HEK293 (cell line): ENCODE measurements around the gene ELAVL1.
A peak's percentile ranks its signal among the peaks of the same experiment; 100 is the strongest.

Source experiments
- EGR2 ChIP-seq: fragments of 450-650 bp; formaldehyde crosslinking; IDR thresholded peaks from 2 replicates; pipeline ENCODE4 v1.5.1; 2016; ENCODE audit warnings: low read depth, missing biosample characterization, missing genetic modification characterization
- GFI1B ChIP-seq: fragments of 450-650 bp; formaldehyde crosslinking; IDR thresholded peaks from 2 replicates; pipeline ENCODE4 v1.5.1; 2016; ENCODE audit warnings: missing biosample characterization, missing genetic modification characterization
- KLF1 ChIP-seq: fragments of 450-650 bp; formaldehyde crosslinking; IDR thresholded peaks from 2 replicates; pipeline ENCODE4 v1.5.1; 2016; ENCODE audit warnings: missing biosample characterization, missing genetic modification characterization
- KLF9 ChIP-seq: fragments of 450-650 bp; formaldehyde crosslinking; IDR thresholded peaks from 2 replicates; pipeline ENCODE4 v1.5.1; 2016; ENCODE audit warnings: missing biosample characterization, missing genetic modification characterization, low read depth
- YY1 ChIP-seq: fragments of 450-650 bp; formaldehyde crosslinking; IDR thresholded peaks from 2 replicates; pipeline ENCODE4 v1.5.1; 2018; ENCODE audit warnings: missing biosample characterization, missing genetic modification characterization
- ZBTB20 ChIP-seq: fragments of 450-650 bp; formaldehyde crosslinking; IDR thresholded peaks from 2 replicates; pipeline ENCODE4 v1.5.1; 2016; ENCODE audit warnings: missing biosample characterization, missing genetic modification characterization
- ZNF121 ChIP-seq: fragments of 450-650 bp; formaldehyde crosslinking; IDR thresholded peaks from 2 replicates; pipeline ENCODE4 v1.5.1; 2016; ENCODE audit warnings: missing biosample characterization, missing genetic modification characterization
- ZNF302 ChIP-seq: fragments of 450-650 bp; formaldehyde crosslinking; IDR thresholded peaks from 2 replicates; pipeline ENCODE4 v1.5.1; 2016; ENCODE audit warnings: missing biosample characterization, missing genetic modification characterization, low read depth
- ZNF335 ChIP-seq: fragments of 450-650 bp; formaldehyde crosslinking; conservative IDR thresholded peaks from 2 replicates; pipeline ENCODE4 v1.5.1; 2016; ENCODE audit warnings: missing biosample characterization, missing genetic modification characterization
- ZNF366 ChIP-seq: fragments of 450-650 bp; formaldehyde crosslinking; conservative IDR thresholded peaks from 2 replicates; pipeline ENCODE4 v1.5.1; 2016; ENCODE audit warnings: missing biosample characterization, missing genetic modification characterization
- ZNF37A ChIP-seq: fragments of 450-650 bp; IDR thresholded peaks from 2 replicates; pipeline ENCODE4 v1.5.1; 2018; ENCODE audit warnings: missing biosample characterization, missing genetic modification characterization
- ZNF514 ChIP-seq: fragments of 450-650 bp; formaldehyde crosslinking; IDR thresholded peaks from 2 replicates; pipeline ENCODE4 v1.5.1; 2016; ENCODE audit warnings: missing biosample characterization, missing genetic modification characterization
- ZNF548 ChIP-seq: fragments of 450-650 bp; formaldehyde crosslinking; IDR thresholded peaks from 2 replicates; pipeline ENCODE4 v1.5.1; 2016; ENCODE audit warnings: missing biosample characterization, missing genetic modification characterization
- ZNF76 ChIP-seq: fragments of 450-650 bp; formaldehyde crosslinking; IDR thresholded peaks from 2 replicates; pipeline ENCODE4; 2016; ENCODE audit warnings: low read depth, missing biosample characterization, missing genetic modification characterization, borderline replicate concordance
- ZNF777 ChIP-seq: fragments of 450-650 bp; formaldehyde crosslinking; IDR thresholded peaks from 2 replicates; pipeline ENCODE4 v1.5.1; 2017; ENCODE audit warnings: missing biosample characterization, missing genetic modification characterization, borderline replicate concordance
- TF ChIP-seq, protein P1 (sequence below): fragments of 450-650 bp; formaldehyde crosslinking; IDR thresholded peaks from 2 replicates; pipeline ENCODE4 v1.5.1; 2016; ENCODE audit warnings: missing biosample characterization, missing genetic modification characterization
- TF ChIP-seq, protein P2 (sequence below): fragments of 450-650 bp; formaldehyde crosslinking; IDR thresholded peaks from 2 replicates; pipeline ENCODE4 v1.5.1; 2016; ENCODE audit warnings: missing biosample characterization, missing genetic modification characterization
- TF ChIP-seq, protein P3 (sequence below): fragments of 450-650 bp; formaldehyde crosslinking; IDR thresholded peaks from 2 replicates; pipeline ENCODE4 v1.5.1; 2017; ENCODE audit warnings: missing biosample characterization, missing genetic modification characterization
- TF ChIP-seq, protein P4 (sequence below): fragments of 450-650 bp; formaldehyde crosslinking; IDR thresholded peaks from 2 replicates; pipeline ENCODE4 v1.5.1; 2016; ENCODE audit warnings: missing biosample characterization, missing genetic modification characterization
- TF ChIP-seq, protein P5 (sequence below): fragments of 450-650 bp; formaldehyde crosslinking; IDR thresholded peaks from 2 replicates; pipeline ENCODE4 v1.5.1; 2016; ENCODE audit warnings: missing biosample characterization, missing genetic modification characterization
- TF ChIP-seq, protein P6 (sequence below): fragments of 450-650 bp; formaldehyde crosslinking; conservative IDR thresholded peaks from 2 replicates; pipeline ENCODE4 v1.5.1; 2016; ENCODE audit warnings: low read depth, missing biosample characterization, missing genetic modification characterization
- TF ChIP-seq, protein P7 (sequence below): fragments of 450-650 bp; IDR thresholded peaks from 2 replicates; pipeline ENCODE4 v1.5.1; 2018; ENCODE audit warnings: missing biosample characterization, missing genetic modification characterization

ELAVL1 gene

DNA sequence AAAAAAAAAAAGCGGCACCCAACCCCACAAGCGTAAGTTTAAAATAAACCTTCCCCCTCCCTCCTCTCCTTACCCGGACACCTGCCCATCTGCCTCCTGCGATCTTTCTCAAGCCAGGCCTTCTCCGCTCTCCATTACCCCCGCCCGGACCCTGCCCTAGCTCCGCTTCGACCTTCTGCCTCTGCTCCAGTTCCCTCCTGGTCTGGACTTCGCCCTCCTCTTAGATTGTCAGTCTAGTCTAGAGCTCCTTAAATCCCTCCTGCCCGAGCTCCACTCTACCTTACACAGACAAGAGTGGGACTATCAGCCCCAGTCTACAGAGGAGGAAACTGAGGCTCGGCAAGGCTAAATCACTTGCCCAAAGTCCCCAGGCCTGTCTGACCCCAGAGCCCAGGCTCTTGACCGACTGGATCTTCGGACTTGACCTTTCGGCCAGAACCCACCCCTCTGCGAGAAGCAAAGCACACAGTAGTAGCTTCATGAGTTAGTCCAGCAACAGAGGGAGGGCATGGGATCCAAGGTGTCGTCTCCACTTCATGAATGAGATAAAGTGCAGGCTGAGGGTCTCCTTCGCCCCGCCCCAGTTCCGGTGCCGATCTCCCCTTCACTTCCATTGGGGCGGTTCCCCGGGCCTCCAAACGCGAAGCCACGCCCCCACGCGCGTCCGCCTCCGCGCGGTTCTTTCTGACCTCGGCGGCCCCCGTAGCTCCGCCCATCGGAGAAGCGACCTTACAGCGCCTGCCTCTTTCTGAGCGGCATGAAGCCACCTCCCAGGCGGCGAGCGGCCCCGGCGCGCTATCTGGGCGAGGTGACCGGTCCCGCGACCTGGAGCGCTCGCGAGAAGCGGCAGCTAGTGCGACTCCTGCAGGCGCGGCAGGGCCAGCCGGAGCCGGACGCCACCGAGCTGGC is 85.6 kb downstream of the ELAVL1 start, which contains the start of gene SNAPC2 (continued):
- TF ChIP-seq YY1 (tag by site-specific recombination) (no peak), GFI1B (tag by site-specific recombination) (no peak), ZNF777 (tag by site-specific recombination) (no peak), ZNF76 (tag by site-specific recombination) (no peak; the same call in 1 of the 2 replicates), KLF1 (tag by site-specific recombination) (peak; percentile 56; the same call in 1 of the 2 replicates), KLF9 (tag by site-specific recombination) (peak; percentile 88), ZNF514 (tag by site-specific recombination) (no peak), ZNF335 (tag by site-specific recombination) (peak; percentile 98), ZBTB20 (peak; percentile 80), ZNF37A (tag by site-specific recombination) (no peak), ZNF548 (tag by site-specific recombination) (no peak), ZNF121 (tag by site-specific recombination) (no peak), EGR2 (tag by site-specific recombination) (no peak; the same call in 1 of the 2 replicates), ZNF366 (no peak), ZNF302 (tag by site-specific recombination) (no peak)
- TF ChIP-seq, protein P1, sequence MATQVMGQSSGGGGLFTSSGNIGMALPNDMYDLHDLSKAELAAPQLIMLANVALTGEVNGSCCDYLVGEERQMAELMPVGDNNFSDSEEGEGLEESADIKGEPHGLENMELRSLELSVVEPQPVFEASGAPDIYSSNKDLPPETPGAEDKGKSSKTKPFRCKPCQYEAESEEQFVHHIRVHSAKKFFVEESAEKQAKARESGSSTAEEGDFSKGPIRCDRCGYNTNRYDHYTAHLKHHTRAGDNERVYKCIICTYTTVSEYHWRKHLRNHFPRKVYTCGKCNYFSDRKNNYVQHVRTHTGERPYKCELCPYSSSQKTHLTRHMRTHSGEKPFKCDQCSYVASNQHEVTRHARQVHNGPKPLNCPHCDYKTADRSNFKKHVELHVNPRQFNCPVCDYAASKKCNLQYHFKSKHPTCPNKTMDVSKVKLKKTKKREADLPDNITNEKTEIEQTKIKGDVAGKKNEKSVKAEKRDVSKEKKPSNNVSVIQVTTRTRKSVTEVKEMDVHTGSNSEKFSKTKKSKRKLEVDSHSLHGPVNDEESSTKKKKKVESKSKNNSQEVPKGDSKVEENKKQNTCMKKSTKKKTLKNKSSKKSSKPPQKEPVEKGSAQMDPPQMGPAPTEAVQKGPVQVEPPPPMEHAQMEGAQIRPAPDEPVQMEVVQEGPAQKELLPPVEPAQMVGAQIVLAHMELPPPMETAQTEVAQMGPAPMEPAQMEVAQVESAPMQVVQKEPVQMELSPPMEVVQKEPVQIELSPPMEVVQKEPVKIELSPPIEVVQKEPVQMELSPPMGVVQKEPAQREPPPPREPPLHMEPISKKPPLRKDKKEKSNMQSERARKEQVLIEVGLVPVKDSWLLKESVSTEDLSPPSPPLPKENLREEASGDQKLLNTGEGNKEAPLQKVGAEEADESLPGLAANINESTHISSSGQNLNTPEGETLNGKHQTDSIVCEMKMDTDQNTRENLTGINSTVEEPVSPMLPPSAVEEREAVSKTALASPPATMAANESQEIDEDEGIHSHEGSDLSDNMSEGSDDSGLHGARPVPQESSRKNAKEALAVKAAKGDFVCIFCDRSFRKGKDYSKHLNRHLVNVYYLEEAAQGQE (tag by site-specific recombination) = no peak
- TF ChIP-seq, protein P2, sequence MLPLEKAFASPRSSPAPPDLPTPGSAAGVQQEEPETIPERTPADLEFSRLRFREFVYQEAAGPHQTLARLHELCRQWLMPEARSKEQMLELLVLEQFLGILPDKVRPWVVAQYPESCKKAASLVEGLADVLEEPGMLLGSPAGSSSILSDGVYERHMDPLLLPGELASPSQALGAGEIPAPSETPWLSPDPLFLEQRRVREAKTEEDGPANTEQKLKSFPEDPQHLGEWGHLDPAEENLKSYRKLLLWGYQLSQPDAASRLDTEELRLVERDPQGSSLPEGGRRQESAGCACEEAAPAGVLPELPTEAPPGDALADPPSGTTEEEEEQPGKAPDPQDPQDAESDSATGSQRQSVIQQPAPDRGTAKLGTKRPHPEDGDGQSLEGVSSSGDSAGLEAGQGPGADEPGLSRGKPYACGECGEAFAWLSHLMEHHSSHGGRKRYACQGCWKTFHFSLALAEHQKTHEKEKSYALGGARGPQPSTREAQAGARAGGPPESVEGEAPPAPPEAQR = no peak
- TF ChIP-seq, protein P3, sequence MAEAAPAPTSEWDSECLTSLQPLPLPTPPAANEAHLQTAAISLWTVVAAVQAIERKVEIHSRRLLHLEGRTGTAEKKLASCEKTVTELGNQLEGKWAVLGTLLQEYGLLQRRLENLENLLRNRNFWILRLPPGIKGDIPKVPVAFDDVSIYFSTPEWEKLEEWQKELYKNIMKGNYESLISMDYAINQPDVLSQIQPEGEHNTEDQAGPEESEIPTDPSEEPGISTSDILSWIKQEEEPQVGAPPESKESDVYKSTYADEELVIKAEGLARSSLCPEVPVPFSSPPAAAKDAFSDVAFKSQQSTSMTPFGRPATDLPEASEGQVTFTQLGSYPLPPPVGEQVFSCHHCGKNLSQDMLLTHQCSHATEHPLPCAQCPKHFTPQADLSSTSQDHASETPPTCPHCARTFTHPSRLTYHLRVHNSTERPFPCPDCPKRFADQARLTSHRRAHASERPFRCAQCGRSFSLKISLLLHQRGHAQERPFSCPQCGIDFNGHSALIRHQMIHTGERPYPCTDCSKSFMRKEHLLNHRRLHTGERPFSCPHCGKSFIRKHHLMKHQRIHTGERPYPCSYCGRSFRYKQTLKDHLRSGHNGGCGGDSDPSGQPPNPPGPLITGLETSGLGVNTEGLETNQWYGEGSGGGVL (tag by site-specific recombination) = no peak
- TF ChIP-seq, protein P4, sequence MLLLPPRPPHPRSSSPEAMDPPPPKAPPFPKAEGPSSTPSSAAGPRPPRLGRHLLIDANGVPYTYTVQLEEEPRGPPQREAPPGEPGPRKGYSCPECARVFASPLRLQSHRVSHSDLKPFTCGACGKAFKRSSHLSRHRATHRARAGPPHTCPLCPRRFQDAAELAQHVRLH (tag by site-specific recombination) = no peak
- TF ChIP-seq, protein P5, sequence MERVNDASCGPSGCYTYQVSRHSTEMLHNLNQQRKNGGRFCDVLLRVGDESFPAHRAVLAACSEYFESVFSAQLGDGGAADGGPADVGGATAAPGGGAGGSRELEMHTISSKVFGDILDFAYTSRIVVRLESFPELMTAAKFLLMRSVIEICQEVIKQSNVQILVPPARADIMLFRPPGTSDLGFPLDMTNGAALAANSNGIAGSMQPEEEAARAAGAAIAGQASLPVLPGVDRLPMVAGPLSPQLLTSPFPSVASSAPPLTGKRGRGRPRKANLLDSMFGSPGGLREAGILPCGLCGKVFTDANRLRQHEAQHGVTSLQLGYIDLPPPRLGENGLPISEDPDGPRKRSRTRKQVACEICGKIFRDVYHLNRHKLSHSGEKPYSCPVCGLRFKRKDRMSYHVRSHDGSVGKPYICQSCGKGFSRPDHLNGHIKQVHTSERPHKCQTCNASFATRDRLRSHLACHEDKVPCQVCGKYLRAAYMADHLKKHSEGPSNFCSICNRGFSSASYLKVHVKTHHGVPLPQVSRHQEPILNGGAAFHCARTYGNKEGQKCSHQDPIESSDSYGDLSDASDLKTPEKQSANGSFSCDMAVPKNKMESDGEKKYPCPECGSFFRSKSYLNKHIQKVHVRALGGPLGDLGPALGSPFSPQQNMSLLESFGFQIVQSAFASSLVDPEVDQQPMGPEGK (tag by site-specific recombination) = peak; percentile 29; the same call in 1 of the 2 replicates
- TF ChIP-seq, protein P6, sequence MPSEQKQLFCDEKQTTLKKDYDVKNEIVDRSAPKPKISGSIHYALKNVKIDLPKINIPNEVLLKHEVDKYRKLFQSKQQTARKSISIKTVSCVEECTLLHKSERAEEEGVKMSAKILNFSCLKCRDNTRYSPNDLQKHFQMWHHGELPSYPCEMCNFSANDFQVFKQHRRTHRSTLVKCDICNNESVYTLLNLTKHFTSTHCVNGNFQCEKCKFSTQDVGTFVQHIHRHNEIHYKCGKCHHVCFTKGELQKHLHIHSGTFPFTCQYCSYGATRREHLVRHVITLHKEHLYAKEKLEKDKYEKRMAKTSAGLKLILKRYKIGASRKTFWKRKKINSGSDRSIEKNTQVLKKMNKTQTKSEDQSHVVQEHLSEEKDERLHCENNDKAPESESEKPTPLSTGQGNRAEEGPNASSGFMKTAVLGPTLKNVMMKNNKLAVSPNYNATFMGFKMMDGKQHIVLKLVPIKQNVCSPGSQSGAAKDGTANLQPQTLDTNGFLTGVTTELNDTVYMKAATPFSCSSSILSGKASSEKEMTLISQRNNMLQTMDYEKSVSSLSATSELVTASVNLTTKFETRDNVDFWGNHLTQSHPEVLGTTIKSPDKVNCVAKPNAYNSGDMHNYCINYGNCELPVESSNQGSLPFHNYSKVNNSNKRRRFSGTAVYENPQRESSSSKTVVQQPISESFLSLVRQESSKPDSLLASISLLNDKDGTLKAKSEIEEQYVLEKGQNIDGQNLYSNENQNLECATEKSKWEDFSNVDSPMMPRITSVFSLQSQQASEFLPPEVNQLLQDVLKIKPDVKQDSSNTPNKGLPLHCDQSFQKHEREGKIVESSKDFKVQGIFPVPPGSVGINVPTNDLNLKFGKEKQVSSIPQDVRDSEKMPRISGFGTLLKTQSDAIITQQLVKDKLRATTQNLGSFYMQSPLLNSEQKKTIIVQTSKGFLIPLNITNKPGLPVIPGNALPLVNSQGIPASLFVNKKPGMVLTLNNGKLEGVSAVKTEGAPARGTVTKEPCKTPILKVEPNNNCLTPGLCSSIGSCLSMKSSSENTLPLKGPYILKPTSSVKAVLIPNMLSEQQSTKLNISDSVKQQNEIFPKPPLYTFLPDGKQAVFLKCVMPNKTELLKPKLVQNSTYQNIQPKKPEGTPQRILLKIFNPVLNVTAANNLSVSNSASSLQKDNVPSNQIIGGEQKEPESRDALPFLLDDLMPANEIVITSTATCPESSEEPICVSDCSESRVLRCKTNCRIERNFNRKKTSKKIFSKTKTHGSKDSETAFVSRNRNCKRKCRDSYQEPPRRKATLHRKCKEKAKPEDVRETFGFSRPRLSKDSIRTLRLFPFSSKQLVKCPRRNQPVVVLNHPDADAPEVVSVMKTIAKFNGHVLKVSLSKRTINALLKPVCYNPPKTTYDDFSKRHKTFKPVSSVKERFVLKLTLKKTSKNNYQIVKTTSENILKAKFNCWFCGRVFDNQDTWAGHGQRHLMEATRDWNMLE = no peak
- TF ChIP-seq, protein P7, sequence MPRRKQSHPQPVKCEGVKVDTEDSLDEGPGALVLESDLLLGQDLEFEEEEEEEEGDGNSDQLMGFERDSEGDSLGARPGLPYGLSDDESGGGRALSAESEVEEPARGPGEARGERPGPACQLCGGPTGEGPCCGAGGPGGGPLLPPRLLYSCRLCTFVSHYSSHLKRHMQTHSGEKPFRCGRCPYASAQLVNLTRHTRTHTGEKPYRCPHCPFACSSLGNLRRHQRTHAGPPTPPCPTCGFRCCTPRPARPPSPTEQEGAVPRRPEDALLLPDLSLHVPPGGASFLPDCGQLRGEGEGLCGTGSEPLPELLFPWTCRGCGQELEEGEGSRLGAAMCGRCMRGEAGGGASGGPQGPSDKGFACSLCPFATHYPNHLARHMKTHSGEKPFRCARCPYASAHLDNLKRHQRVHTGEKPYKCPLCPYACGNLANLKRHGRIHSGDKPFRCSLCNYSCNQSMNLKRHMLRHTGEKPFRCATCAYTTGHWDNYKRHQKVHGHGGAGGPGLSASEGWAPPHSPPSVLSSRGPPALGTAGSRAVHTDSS (tag by site-specific recombination) = no peak
